ENCODE data around the gene PSME3. TPM values are rescaled to one million over a fixed set of nuclear protein-coding genes. Genes with fewer than 3 reads are reported as not detected.

PSME3 gene
- total and polyA plus RNA-seq, 2 experiments from 2014 or later = 93.5 to 178 TPM

- H4K20me1 ChIP-seq (replicated peaks; ENCODE audit: insufficient read depth) = no peaks in the 10 kb centered on the region
Measured at GRCh38 chr17:42803074-42803883, 29.9 kb upstream of the PSME3 start.

GRCh38 chr17:42804918-42805367, 28.3 kb upstream of the PSME3 start:
- Histone ChIP-seq H3K9me2 (ENCODE audit: insufficient read depth) (no peaks in the 10 kb centered on the region), H3K27me3 (ENCODE audit: insufficient read depth) (peaks cover 9% of the 10 kb centered on the region; the same call in 1 of the 2 replicates), H3F3A (replicated peaks; ENCODE audit: low read depth) (no peaks in the 10 kb centered on the region), H3K27ac (ENCODE audit: low read depth) (no peak overlapping the region), H4K20me1 (replicated peaks; ENCODE audit: insufficient read depth) (no peaks in the 10 kb centered on the region), H2AFZ (no peak overlapping the region), H3K36me3 (ENCODE audit: insufficient read depth) (0 out of 2 replicates have a peak, but pooled peaks cover under 1% of the 10 kb centered on the region), H3K4me1 (ENCODE audit: insufficient read depth) (no peaks in the 10 kb centered on the region), H3K4me3 (no peak overlapping the region), H3K79me2 (replicated peaks; ENCODE audit: insufficient read depth) (no peaks in the 10 kb centered on the region), H3K4me2 (no peak overlapping the region)
- H3K27me3 Mint-ChIP-seq (ENCODE audit: insufficient read depth, low read depth, poor library complexity) = peaks cover 10% of the 10 kb centered on the region
- no peaks in the 10 kb centered on the region; the same call in 2 of the 3 replicates for H3K36me3 Mint-ChIP-seq (ENCODE audit: low read depth)
- no peak overlapping the region for H3K27ac Mint-ChIP-seq
- no peaks in the 10 kb centered on the region for H3K4me1 Mint-ChIP-seq
- DNase-seq (ENCODE audit: low spot score) = no peak
- no peak overlapping the region for H3K4me3 Mint-ChIP-seq
- peaks cover 4% of the 10 kb centered on the region; the same call in 1 of the 3 replicates for H3K9me3 Mint-ChIP-seq
- no peak for ATAC-seq
- TF ChIP-seq ETS1 (IDR thresholded peaks at IDR 0.05) (no peak), CREB1 (CRISPR knock-in tag; IDR thresholded peaks at IDR 0.05; ENCODE audit: low read depth) (no peak), ZNF114 (CRISPR knock-in tag; IDR thresholded peaks at IDR 0.05) (no peak), JUNB (IDR thresholded peaks at IDR 0.05; ENCODE audit: unreplicated experiment) (no peak), EZH2 (IDR thresholded peaks at IDR 0.05; ENCODE audit: low read depth, unreplicated experiment) (no peak), EZH2phosphoT487 (IDR thresholded peaks at IDR 0.05; ENCODE audit: unreplicated experiment) (no peak), ZNF331 (CRISPR knock-in tag; IDR thresholded peaks at IDR 0.05; ENCODE audit: low read depth) (no peak), STAT1 (IDR thresholded peaks at IDR 0.05; ENCODE audit: unreplicated experiment) (no peak)
- TF ChIP-seq, protein P1, sequence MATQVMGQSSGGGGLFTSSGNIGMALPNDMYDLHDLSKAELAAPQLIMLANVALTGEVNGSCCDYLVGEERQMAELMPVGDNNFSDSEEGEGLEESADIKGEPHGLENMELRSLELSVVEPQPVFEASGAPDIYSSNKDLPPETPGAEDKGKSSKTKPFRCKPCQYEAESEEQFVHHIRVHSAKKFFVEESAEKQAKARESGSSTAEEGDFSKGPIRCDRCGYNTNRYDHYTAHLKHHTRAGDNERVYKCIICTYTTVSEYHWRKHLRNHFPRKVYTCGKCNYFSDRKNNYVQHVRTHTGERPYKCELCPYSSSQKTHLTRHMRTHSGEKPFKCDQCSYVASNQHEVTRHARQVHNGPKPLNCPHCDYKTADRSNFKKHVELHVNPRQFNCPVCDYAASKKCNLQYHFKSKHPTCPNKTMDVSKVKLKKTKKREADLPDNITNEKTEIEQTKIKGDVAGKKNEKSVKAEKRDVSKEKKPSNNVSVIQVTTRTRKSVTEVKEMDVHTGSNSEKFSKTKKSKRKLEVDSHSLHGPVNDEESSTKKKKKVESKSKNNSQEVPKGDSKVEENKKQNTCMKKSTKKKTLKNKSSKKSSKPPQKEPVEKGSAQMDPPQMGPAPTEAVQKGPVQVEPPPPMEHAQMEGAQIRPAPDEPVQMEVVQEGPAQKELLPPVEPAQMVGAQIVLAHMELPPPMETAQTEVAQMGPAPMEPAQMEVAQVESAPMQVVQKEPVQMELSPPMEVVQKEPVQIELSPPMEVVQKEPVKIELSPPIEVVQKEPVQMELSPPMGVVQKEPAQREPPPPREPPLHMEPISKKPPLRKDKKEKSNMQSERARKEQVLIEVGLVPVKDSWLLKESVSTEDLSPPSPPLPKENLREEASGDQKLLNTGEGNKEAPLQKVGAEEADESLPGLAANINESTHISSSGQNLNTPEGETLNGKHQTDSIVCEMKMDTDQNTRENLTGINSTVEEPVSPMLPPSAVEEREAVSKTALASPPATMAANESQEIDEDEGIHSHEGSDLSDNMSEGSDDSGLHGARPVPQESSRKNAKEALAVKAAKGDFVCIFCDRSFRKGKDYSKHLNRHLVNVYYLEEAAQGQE (IDR thresholded peaks at IDR 0.05; ENCODE audit: unreplicated experiment) = no peak

More at GRCh38 chr17:42803074-42803883, 29.9 kb upstream of the PSME3 start:
- Mint-ChIP-seq H3K9me3 (peaks cover 14% of the 10 kb centered on the region), H3K4me3 (no peak overlapping the region), H3K36me3 (ENCODE audit: low read depth) (peaks cover 6% of the 10 kb centered on the region; the same call in 2 of the 3 replicates), H3K27me3 (ENCODE audit: insufficient read depth, low read depth, poor library complexity) (peaks cover 20% of the 10 kb centered on the region), H3K27ac (no peak overlapping the region), H3K4me1 (no peaks in the 10 kb centered on the region)
- H3K27me3 ChIP-seq (ENCODE audit: insufficient read depth) = peaks cover 18% of the 10 kb centered on the region
- no peaks in the 10 kb centered on the region for H3K4me1 ChIP-seq (ENCODE audit: insufficient read depth)
- no peaks in the 10 kb centered on the region for H3K9me2 ChIP-seq (ENCODE audit: insufficient read depth)
- TF ChIP-seq CREB1 (CRISPR knock-in tag; IDR thresholded peaks at IDR 0.05; ENCODE audit: low read depth) (no peak), ETS1 (IDR thresholded peaks at IDR 0.05) (no peak)
- TF ChIP-seq, protein P1 (IDR thresholded peaks at IDR 0.05; ENCODE audit: unreplicated experiment) = no peak
- DNase-seq (ENCODE audit: low spot score) = no peak
- H3K27ac ChIP-seq (ENCODE audit: low read depth) = no peak overlapping the region
- no peaks in the 10 kb centered on the region for H3K36me3 ChIP-seq (ENCODE audit: insufficient read depth)
- no peaks in the 10 kb centered on the region for H3K79me2 ChIP-seq (replicated peaks; ENCODE audit: insufficient read depth)
- no peaks in the 10 kb centered on the region for H3F3A ChIP-seq (replicated peaks; ENCODE audit: low read depth)
- H3K4me2 ChIP-seq = no peak overlapping the region
- H3K4me3 ChIP-seq = no peak overlapping the region
- no peak for ATAC-seq
- H2AFZ ChIP-seq = no peak overlapping the region

All from GM23338 (cell line).